Cardiac muscle cell (in vitro differentiated cells and primary cell): Measurements from ENCODE around the gene GALNT18. TPM values are rescaled to one million over a fixed set of nuclear protein-coding genes. Genes with fewer than 3 reads are reported as not detected.
A peak's percentile ranks its signal among the peaks of the same experiment; 100 is the strongest.
"Not testable (repeated sequence)": the region's sequence is repeated elsewhere in the genome, so short reads cannot be mapped to it uniquely, and the experiment has no call there.

Experiments used
- DNase-seq, 2 donors: peaks; one replicate each; pipeline versions ENCODE4 v3.0.0 to v3.0.0-alpha.2; 2010 to 2017; ENCODE audit warnings: low read depth in 1 of 2, low spot score in 1 of 2
- H3K27ac ChIP-seq: fragments of 200-600 bp; sonication (generic); 2 replicates; pipeline ENCODE4 v1.5.1; 2016
- H3K27me3 ChIP-seq: fragments of 200-600 bp; sonication (generic); 2 replicates; pipeline ENCODE4 v1.6.0; 2016; ENCODE audit warnings: control low read depth
- H3K36me3 ChIP-seq: fragments of 200-600 bp; sonication (generic); 2 replicates; pipeline ENCODE4 v1.5.1; 2016; ENCODE audit warnings: control low read depth
- H3K4me1 ChIP-seq: fragments of 200-600 bp; sonication (generic); 2 replicates; pipeline ENCODE4 v1.8.1; 2017; ENCODE audit warnings: low read depth, mild to moderate bottlenecking, mixed run types
- H3K4me3 ChIP-seq: fragments of 200-600 bp; sonication (generic); 2 replicates; pipeline ENCODE4 v1.5.1; 2016; ENCODE audit warnings: mild to moderate bottlenecking
- H3K9me3 ChIP-seq: fragments of 200-600 bp; sonication (generic); 2 replicates; pipeline ENCODE4 v1.5.1; 2017; ENCODE audit warnings: low read depth, mild to moderate bottlenecking, control low read depth
- CTCF ChIP-seq: IDR thresholded peaks from 2 replicates; pipeline ENCODE4 v1.5.1; 2012; ENCODE audit warnings: low read depth, mild to moderate bottlenecking, low read length
- polyA plus RNA-seq: library from polyadenylated mRNA; unstranded; fragments of >200 nt; fragmentation: Nextera tagmentation; extraction: Ambion mirVana; gene quantifications from 2 replicates; pipeline ENCODE4 v1.2.1, GENCODE V29; 2016
- total RNA-seq: library from RNA; depleted of rRNA; stranded (reverse); fragments of >200 nt; gene quantifications from 2 replicates; pipeline ENCODE4 v1.2.3, GENCODE V29; 2016

The GALNT18 gene
- total and polyA plus RNA-seq, 2 experiments from 2014 or later: 2.1 to 2.2 TPM

DNA sequence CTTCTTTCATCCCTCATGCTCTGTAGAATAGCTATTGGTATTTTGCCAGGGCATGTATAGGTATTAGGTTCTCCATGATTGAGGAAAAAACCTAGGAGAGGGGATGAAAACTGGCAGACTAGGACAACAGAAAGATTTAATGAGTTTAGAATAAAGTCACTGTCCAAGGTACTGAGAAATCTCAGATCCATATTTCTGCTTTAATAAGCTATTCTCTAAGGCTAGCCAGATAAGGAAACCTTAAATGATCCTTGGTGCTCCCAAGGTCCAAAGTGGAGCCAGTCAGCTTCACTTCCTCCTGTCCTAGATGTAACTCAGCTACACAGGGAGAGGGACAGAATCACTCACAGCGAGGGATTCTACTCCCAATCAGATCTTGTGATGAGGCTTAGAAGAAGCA lies 255.0 kb downstream of the GALNT18 start:
- Histone ChIP-seq H3K9me3 (no peaks in the 10 kb centered on the region), H3K27me3 (peaks cover 1% of the 10 kb centered on the region), H3K4me3 (no peak overlapping the region), H3K4me1 (no peaks in the 10 kb centered on the region), H3K27ac (no peak overlapping the region), H3K36me3 (no peaks in the 10 kb centered on the region)
- DNase-seq: peak; percentile 32 to 41
- no peak for TF ChIP-seq CTCF

DNA sequence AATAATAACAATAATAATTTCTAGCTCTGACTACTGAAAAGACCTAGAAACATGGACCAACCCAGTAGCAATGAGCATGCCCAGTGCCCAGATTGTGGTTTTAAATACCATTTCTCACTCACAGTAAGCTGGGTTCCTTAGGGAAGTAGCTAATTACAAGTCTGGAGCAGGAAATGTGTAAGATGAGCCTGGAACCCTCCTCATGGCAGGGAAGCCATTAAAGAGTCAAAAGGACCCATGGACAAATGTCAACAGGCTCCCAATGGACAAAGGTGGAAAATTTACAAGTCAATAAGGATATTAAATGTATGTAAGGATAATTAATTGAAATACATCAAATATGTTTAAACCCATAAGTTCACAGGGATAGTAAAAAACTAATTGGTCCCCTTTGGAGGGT lies 258.1 kb downstream of the GALNT18 start:
- no peak overlapping the region for H3K27ac ChIP-seq
- TF ChIP-seq CTCF: no peak
- H3K4me1 ChIP-seq: no peaks in the 10 kb centered on the region
- H3K9me3 ChIP-seq: no peaks in the 10 kb centered on the region
- no peaks in the 10 kb centered on the region for H3K36me3 ChIP-seq
- no peak for DNase-seq
- no peak overlapping the region for H3K4me3 ChIP-seq
- H3K27me3 ChIP-seq: peaks cover 7% of the 10 kb centered on the region

DNA sequence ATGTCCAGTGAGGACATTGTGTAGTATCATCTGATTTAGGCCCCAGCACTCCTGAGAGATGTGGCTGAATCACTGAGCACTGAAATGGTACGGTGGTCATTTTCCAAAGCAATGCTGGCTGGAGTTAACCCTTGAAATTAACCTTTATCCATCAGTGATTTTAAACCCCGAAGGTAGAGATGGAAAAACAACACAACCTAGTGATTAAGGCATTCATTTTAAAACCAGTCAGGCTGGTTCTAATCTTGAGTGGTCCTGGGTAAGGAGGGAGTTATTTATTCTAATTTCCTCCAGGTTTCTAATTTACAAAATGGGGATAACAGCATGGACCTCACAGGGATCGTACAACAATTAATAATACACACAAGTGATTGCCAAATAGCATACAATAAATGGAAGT lies 262.2 kb downstream of the GALNT18 start:
- Histone ChIP-seq H3K4me3 (no peak overlapping the region), H3K27ac (no peak overlapping the region), H3K4me1 (no peaks in the 10 kb centered on the region), H3K9me3 (no peaks in the 10 kb centered on the region), H3K36me3 (no peaks in the 10 kb centered on the region), H3K27me3 (peaks cover 11% of the 10 kb centered on the region)
- TF ChIP-seq CTCF: no peak
- no peak for DNase-seq

DNA sequence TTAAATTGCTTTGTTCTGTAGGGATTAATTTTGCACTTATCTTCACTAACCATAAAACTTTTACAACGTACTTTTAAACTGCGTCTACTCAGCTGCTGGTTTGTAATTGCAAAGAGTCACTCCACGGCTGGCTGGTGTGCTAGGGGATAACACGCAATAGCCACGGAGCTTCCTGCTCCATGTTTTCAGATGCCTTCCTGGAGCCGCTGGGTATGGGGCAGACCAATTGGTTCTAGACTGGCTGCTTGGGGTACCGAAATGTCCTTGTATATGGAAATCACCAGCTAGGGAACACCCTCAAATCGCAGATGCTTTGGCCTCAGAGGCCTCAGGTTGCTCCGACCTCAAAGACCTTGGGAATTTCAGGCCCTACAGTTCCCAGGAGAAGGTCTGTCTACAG lies 265.0 kb downstream of the GALNT18 start:
- H3K9me3 ChIP-seq: no peaks in the 10 kb centered on the region
- no peaks in the 10 kb centered on the region for H3K36me3 ChIP-seq
- no peak overlapping the region for H3K4me3 ChIP-seq
- H3K27ac ChIP-seq: no peak overlapping the region
- H3K4me1 ChIP-seq: no peaks in the 10 kb centered on the region
- no peak for DNase-seq
- TF ChIP-seq CTCF: no peak
- peaks cover 10% of the 10 kb centered on the region for H3K27me3 ChIP-seq

DNA sequence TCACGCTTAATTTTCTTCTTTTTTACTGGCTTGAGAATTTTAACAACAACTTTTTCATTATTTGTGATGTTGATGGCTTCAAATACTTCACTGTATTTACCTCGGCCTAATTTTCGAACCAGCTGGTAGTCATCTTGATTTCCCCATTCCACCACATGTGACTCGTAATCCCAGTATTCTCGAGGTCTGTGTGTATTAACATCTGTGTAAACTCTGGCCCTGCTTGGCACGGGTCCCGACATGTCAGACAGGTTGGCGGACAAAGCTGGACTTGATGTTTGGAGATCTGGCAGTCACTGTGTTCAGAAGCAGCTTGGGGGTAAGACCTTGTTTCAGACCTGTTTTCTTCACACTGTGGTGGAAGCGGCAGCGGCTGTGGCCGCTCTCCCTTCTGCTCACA lies 268.9 kb downstream of the GALNT18 start, which contains the start of gene CSNK2A3:
Gene CSNK2A3 (minus strand): TSS at position 373 of the 400 bp plus-strand sequence. CDS start 131 bp downstream, at position 242.
- not testable (repeated sequence) for DNase-seq, H3K27ac ChIP-seq, H3K27me3 ChIP-seq, H3K9me3 ChIP-seq, H3K4me3 ChIP-seq, H3K4me1 ChIP-seq, H3K36me3 ChIP-seq

DNA sequence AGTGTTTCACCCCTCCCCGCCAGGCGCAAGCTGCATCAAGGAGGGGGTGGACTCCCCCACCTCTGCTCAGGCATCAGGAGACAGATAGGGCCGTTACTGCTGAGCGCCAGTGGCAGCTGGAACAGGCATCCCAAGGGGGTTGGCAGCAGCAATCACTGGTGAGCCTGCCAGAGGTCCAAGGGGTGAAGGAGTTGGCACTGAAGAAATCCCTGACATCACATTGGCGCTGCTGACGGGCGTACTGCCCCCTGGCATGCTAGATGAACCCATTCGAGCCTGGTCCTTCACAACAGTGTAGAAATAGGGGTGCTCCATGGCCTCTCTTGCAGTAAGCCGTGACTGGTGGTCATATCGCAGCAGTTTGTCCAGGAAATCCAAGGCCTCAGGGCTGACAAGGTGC lies 270.0 kb downstream of the GALNT18 start:
- H3K27ac ChIP-seq, H3K4me3 ChIP-seq, DNase-seq, H3K36me3 ChIP-seq, H3K9me3 ChIP-seq, H3K4me1 ChIP-seq: not testable (repeated sequence)
- peaks cover 10% of the 10 kb centered on the region for H3K27me3 ChIP-seq

GRCh38 chr11:11351042-11351586 lies 270.7 kb downstream of the GALNT18 start:
- Histone ChIP-seq H3K4me1 (no peaks in the 10 kb centered on the region), H3K27ac (no peak overlapping the region), H3K4me3 (no peak overlapping the region), H3K36me3 (no peaks in the 10 kb centered on the region), H3K27me3 (peaks cover 13% of the 10 kb centered on the region), H3K9me3 (no peaks in the 10 kb centered on the region)
- peak in 1 of 2 donors; percentile 15 for DNase-seq
- no peak for TF ChIP-seq CTCF
